Measurements from ENCODE around the gene METTL23.

METTL23 gene

GRCh38 chr17:76757256-76757655, 30.6 kb downstream of the METTL23 start:
- DNase-seq (ENCODE audit: low spot score), result no peak

GRCh38 chr17:76758570-76758969, 31.9 kb downstream of the METTL23 start:
- no peak for DNase-seq (ENCODE audit: low spot score)

DNA sequence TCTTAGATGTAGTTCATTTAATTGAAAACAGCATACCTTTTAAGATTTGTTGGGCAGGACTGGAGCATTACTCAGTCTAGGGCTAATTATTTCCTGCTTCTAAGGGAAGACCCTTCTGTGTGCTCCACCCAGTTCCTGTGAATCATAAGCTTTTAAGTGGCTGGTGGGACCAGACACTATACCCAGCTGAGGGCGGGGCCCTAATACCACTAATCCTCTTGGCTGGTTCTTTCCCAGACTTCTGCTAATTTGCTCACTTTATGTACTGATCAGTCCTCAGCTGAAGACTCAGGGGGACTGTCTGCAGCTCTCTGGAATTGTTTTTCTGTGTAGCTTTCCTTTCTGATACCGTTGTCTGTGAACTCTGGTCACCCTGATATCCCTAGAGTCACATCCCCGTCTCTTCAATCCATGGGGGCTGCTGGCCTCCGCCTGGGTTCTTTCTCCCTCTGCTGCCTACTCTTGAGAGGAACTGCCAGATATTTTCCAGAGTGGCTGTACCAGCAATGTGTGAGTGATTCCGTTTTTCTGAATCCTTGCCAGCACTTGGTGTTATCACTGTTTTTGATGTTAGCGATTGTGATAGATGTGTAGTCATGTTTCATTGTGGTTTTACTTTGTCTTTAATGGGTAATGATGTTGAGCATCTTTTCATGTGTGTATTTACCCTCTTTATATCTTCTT, 46.3 kb downstream of the METTL23 start:
- DNase-seq (ENCODE audit: low spot score), result peak; percentile 88

- no peak for DNase-seq (ENCODE audit: low spot score)
Observed at GRCh38 chr17:76775021-76775600, 48.5 kb downstream of the METTL23 start.

GRCh38 chr17:76781056-76781982, 54.7 kb downstream of the METTL23 start:
- no peak for DNase-seq (ENCODE audit: low spot score)

GRCh38 chr17:76783146-76783545, 56.5 kb downstream of the METTL23 start:
- DNase-seq (ENCODE audit: low spot score), result no peak

Data from GM03348 (cell line).